K562 (cell line): ENCODE results near the gene FAM107B. TPM values are rescaled to one million over a fixed set of nuclear protein-coding genes. Genes with fewer than 3 reads are reported as not detected.

Experiments
- ATAC-seq: fragments of 200-7000 bp; cut with Tn5 transposase; 3 replicates; pipeline ENCODE4 v1.9.1; 2020; ENCODE audit warnings: moderate library complexity
- BruUV-seq: library from RNA; stranded (reverse); fragments of 400-500 nt; replicated peaks from 2 replicates; lab custom pipeline; 2021; lab: Mats Ljungman, UMichigan
- CTCF ChIA-PET: fragments of 300-600 bp; formaldehyde crosslinking; extraction: SDS; loops from one replicate; lab custom pipeline; 2021; ENCODE audit warnings: low intra/inter-chr PET ratio; lab: Yijun Ruan, JAX
- POLR2A ChIA-PET: fragments of 300-600, 350-650 bp; sonication (Branson Sonifier 250); formaldehyde crosslinking; extraction: SDS; loops from one replicate; lab custom pipeline; 2021; ENCODE audit warnings: antibody characterized with exemption, inconsistent platforms; lab: Yijun Ruan, JAX
- DNase-seq, 4 experiments: peaks; one replicate each; pipeline versions ENCODE4 v3.0.0 to v3.0.0-alpha.2; 2011 to 2018; ENCODE audit warnings: low spot score in 3 of 4, mixed read lengths in 3 of 4; ENCODE audit errors: extremely low read depth in 1 of 4
- FAIRE-seq: peaks from 2 replicates; lab custom pipeline; 2011; peaks lifted over from hg19 to GRCh38; lab: Jason Lieb, UNC
- H2AFZ ChIP-seq: 2 replicates; pipeline ENCODE4 v1.6.0; 2011; ENCODE audit warnings: low read depth, low read length, control low read depth, inconsistent platforms
- H3K27ac ChIP-seq: fragments of 200-600 bp; 3 replicates; pipeline ENCODE4 v1.8.0; 2011; ENCODE audit warnings: low read depth, mild to moderate bottlenecking, control low read depth, inconsistent platforms, low read length, moderate library complexity, mixed read lengths; ENCODE audit errors: extremely low read depth
- H3K27me3 ChIP-seq, 2 experiments: fragments of 300-600 bp in 1 of 2; 2 replicates in 1 of 2; 3 replicates in 1 of 2; pipeline versions ENCODE4 v1.6.0 to v1.8.0; 2011; ENCODE audit warnings: inconsistent platforms in 2 of 2, low read length in 2 of 2, mild to moderate bottlenecking in 1 of 2, mixed read lengths in 1 of 2, moderate library complexity in 1 of 2; ENCODE audit not compliant: control insufficient read depth in 2 of 2, insufficient read depth in 2 of 2
- H3K36me3 ChIP-seq: fragments of 300-600 bp; 3 replicates; pipeline ENCODE4 v1.8.0; 2011; ENCODE audit warnings: mild to moderate bottlenecking, low read length, inconsistent platforms; ENCODE audit not compliant: control insufficient read depth, insufficient read depth
- H3K4me1 ChIP-seq, 2 experiments: fragments of 200-600 bp in 1 of 2; replicated peaks in 1 of 2; 2 replicates in 1 of 2; 3 replicates in 1 of 2; pipeline versions ENCODE4 v1.5.1 to v1.8.0; 2011; ENCODE audit warnings: inconsistent platforms in 2 of 2, low read length in 2 of 2, mild to moderate bottlenecking in 1 of 2, mixed read lengths in 1 of 2, moderate library complexity in 1 of 2; ENCODE audit not compliant: control insufficient read depth in 2 of 2, insufficient read depth in 2 of 2
- H3K4me2 ChIP-seq: 2 replicates; pipeline ENCODE4 v1.6.1; 2011; ENCODE audit warnings: low read length, control low read depth, inconsistent platforms, mixed read lengths; ENCODE audit not compliant: insufficient read depth
- H3K4me3 ChIP-seq: fragments of 200-600 bp; sonication (generic), shearing (Covaris generic); 2 replicates; pipeline ENCODE4 v1.5.1; 2016; ENCODE audit warnings: control low read depth, inconsistent platforms
- H3K79me2 ChIP-seq: fragments of 200-600 bp; 3 replicates; pipeline ENCODE4 v1.8.0; 2011; ENCODE audit warnings: low read length, inconsistent platforms; ENCODE audit not compliant: control insufficient read depth, insufficient read depth
- H3K9ac ChIP-seq, 2 experiments: 2 replicates each; pipeline versions ENCODE4 v1.6.0 to v1.6.1; 2011; ENCODE audit warnings: low read depth in 2 of 2, low read length in 2 of 2, control low read depth in 1 of 2, inconsistent platforms in 1 of 2, mild to moderate bottlenecking in 1 of 2, mixed read lengths in 1 of 2; ENCODE audit not compliant: insufficient read depth in 1 of 2
- H3K9me1 ChIP-seq: one replicate; pipeline ENCODE4 v1.6.0; 2011; ENCODE audit warnings: inconsistent platforms, mild to moderate bottlenecking, low read length, moderate library complexity; ENCODE audit not compliant: control insufficient read depth, insufficient read depth
- H3K9me3 ChIP-seq: replicated peaks from 2 replicates; pipeline ENCODE4 v1.5.1; 2011; ENCODE audit warnings: low read depth, low read length, inconsistent platforms; ENCODE audit not compliant: control insufficient read depth, insufficient read depth
- H4K20me1 ChIP-seq: replicated peaks from 2 replicates; pipeline ENCODE4 v1.6.1; 2011; ENCODE audit warnings: low read length, inconsistent platforms, mixed read lengths; ENCODE audit not compliant: control insufficient read depth, insufficient read depth
- ARHGAP35 ChIP-seq: fragments of 450-650 bp; IDR thresholded peaks from 2 replicates; pipeline ENCODE4 v1.6.1; 2018; ENCODE audit not compliant: partially characterized antibody
- E2F3 ChIP-seq: fragments of 250-450 bp; sonication (Bioruptor Pico); IDR thresholded peaks from 2 replicates; pipeline ENCODE4 v1.4.0; 2020; ENCODE audit warnings: mild to moderate bottlenecking
- GATAD2B ChIP-seq: fragments of 450-650 bp; IDR thresholded peaks from 2 replicates; pipeline ENCODE4 v1.6.1; 2017; ENCODE audit warnings: mild to moderate bottlenecking, borderline replicate concordance
- MAFF ChIP-seq: IDR thresholded peaks from 2 replicates; pipeline ENCODE4 v1.6.1; 2012; ENCODE audit warnings: low read length, improper control_type of control experiment
- MCM3 ChIP-seq: fragments of 450-650 bp; IDR thresholded peaks from 2 replicates; pipeline ENCODE4 v1.6.1; 2016
- NR1H2 ChIP-seq: sonication (generic); formaldehyde crosslinking; IDR thresholded peaks from 2 replicates; pipeline ENCODE4 v1.4.0; 2020; ENCODE audit warnings: mild to moderate bottlenecking, missing genetic modification reagents
- SMAD1 ChIP-seq: fragments of 150-350 bp; IDR thresholded peaks from 2 replicates; pipeline ENCODE4 v1.6.1; 2014; ENCODE audit warnings: low read length, low read depth; ENCODE audit not compliant: partially characterized antibody
- SRSF9 ChIP-seq: fragments of 200-400 bp; formaldehyde crosslinking; IDR thresholded peaks from 2 replicates; pipeline ENCODE4 v1.6.1; 2017; ENCODE audit warnings: low read depth, low read length, borderline replicate concordance
- ZNF217 ChIP-seq: sonication (generic); formaldehyde crosslinking; IDR thresholded peaks from 2 replicates; pipeline ENCODE4 v1.8.0; 2022; ENCODE audit warnings: mild to moderate bottlenecking, missing genetic modification reagents
- ZNF551 ChIP-seq: fragments of 250-450 bp; sonication (Bioruptor Pico); IDR thresholded peaks from 2 replicates; pipeline ENCODE4 v1.5.0; 2021; ENCODE audit warnings: mild to moderate bottlenecking, moderate library complexity
- whole genome bisulfite sequencing: fragments of 100-300 bp; shearing (Covaris generic); methylation state at CpG from one replicate; pipeline ENCODE4 v1.1.6; 2016; ENCODE audit warnings: low coverage, mixed read lengths; ENCODE audit not compliant: insufficient coverage; ENCODE audit errors: missing lambda C conversion rate; 5-methylcytosine and 5-hydroxymethylcytosine counted together
- in situ Hi-C: fragments of 300-500 bp; cut with MboI; formaldehyde crosslinking; loops from 4 replicates; pipeline ENCODE4 v1.15.0; 2018; ENCODE audit warnings: inconsistent platforms, mixed read lengths
- intact Hi-C: fragments of 100-400 bp; cut with micrococcal nuclease; formaldehyde crosslinking; loops from 2 replicates; pipeline ENCODE4 v1.14.2; 2022
- polyA plus RNA-seq, 8 experiments: library from polyadenylated mRNA; depleted of rRNA in 4 of 8; stranded (reverse) in 5 of 8; unstranded in 3 of 8; fragments of >200 nt; fragmentation: Nextera tagmentation in 2 of 8; fragmentation: Illumina TruSeq in 1 of 8; extraction: Ambion mirVana in 2 of 8; extraction: Trizol in 1 of 8; gene quantifications; 2 replicates each; pipeline versions ENCODE4 v1.2.1 to v1.2.3, GENCODE V29; 2011 to 2014; ENCODE audit warnings: inconsistent platforms in 1 of 8, missing spikeins in 1 of 8
- total RNA-seq, 7 experiments: library from RNA; depleted of rRNA in 6 of 7; stranded (reverse); fragments of >200 nt in 6 of 7; fragmentation: Illumina TruSeq in 2 of 7; extraction: Trizol in 2 of 7; gene quantifications; 2 replicates each; pipeline versions ENCODE4 v1.2.1 to v1.2.3, GENCODE V29; 2011 to 2021; ENCODE audit warnings: low replicate concordance in 1 of 7
- TF ChIP-seq, protein P1 (sequence below): fragments of 250-450 bp; sonication (Bioruptor Pico); IDR thresholded peaks from 2 replicates; pipeline ENCODE4 v1.8.0; 2021; ENCODE audit warnings: borderline replicate concordance, mild to moderate bottlenecking, moderate library complexity; ENCODE audit not compliant: poor library complexity, severe bottlenecking
- TF ChIP-seq, protein P2 (sequence below): fragments of 450-650 bp; IDR thresholded peaks from 2 replicates; pipeline ENCODE4 v1.6.1; 2016; ENCODE audit warnings: low read depth, mild to moderate bottlenecking, moderate library complexity
- TF ChIP-seq, protein P3 (sequence below): fragments of 450-650 bp; formaldehyde crosslinking; IDR thresholded peaks from 2 replicates; pipeline ENCODE4 v1.4.0; 2020; ENCODE audit warnings: mild to moderate bottlenecking, moderate library complexity
- TF ChIP-seq, protein P4 (sequence below), 2 experiments: fragments of 250-450 bp in 1 of 2; fragments of 450-650 bp in 1 of 2; sonication (Bioruptor Pico) in 1 of 2; IDR thresholded peaks; 2 replicates each; pipeline versions ENCODE4 v1.6.1 to v1.8.0; 2016 to 2021; ENCODE audit warnings: mild to moderate bottlenecking in 2 of 2, moderate library complexity in 2 of 2, missing compliant biosample characterization in 1 of 2, missing genetic modification characterization in 1 of 2
- TF ChIP-seq, protein P5 (sequence below): sonication (generic); formaldehyde crosslinking; IDR thresholded peaks from 2 replicates; pipeline ENCODE4 v1.8.0; 2022; ENCODE audit warnings: missing genetic modification reagents, mild to moderate bottlenecking, moderate library complexity, borderline replicate concordance

FAM107B gene
- total and polyA plus RNA-seq, 9 of the 15 experiments (the other 6 are each of a cell fraction or from before 2014, with no cell fraction given): 0.40 to 2.8 (median 1.4) TPM

DNA sequence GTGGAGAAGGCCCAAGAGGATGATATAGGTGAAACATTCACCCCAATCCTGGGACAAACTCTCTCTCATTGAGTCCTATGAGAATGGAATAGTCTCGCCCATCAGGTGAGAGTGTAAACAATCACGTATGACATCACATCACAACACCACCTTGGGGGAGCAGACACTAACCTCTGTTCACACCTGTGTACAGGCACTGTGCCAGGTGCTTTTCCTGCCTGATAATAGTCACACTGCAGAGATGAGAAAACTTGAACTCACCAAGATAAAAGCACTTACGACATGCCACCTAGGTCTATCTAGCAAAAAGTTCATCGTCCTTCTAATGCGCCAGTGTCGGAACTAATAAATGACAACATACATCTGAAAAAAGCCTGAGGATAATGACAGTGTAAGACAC is 187.8 kb downstream of the FAM107B start:
- H3K79me2 ChIP-seq: no peaks in the 10 kb centered on the region
- no TSS peak for BruUV-seq
- FAIRE-seq (no peak), ATAC-seq (no peak), DNase-seq (no peak)
- POLR2A ChIA-PET: no interaction called here
- H3K4me3 ChIP-seq: no peak overlapping the region
- TF ChIP-seq, protein P1, sequence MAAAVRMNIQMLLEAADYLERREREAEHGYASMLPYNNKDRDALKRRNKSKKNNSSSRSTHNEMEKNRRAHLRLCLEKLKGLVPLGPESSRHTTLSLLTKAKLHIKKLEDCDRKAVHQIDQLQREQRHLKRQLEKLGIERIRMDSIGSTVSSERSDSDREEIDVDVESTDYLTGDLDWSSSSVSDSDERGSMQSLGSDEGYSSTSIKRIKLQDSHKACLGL (CRISPR knock-in tag): no peak
- TF ChIP-seq ZNF217 (CRISPR knock-in tag): no peak
- TF ChIP-seq E2F3 (CRISPR knock-in tag): no peak
- TF ChIP-seq, protein P2, sequence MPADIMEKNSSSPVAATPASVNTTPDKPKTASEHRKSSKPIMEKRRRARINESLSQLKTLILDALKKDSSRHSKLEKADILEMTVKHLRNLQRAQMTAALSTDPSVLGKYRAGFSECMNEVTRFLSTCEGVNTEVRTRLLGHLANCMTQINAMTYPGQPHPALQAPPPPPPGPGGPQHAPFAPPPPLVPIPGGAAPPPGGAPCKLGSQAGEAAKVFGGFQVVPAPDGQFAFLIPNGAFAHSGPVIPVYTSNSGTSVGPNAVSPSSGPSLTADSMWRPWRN: no peak
- TF ChIP-seq NR1H2: no peak
- TF ChIP-seq, protein P3, sequence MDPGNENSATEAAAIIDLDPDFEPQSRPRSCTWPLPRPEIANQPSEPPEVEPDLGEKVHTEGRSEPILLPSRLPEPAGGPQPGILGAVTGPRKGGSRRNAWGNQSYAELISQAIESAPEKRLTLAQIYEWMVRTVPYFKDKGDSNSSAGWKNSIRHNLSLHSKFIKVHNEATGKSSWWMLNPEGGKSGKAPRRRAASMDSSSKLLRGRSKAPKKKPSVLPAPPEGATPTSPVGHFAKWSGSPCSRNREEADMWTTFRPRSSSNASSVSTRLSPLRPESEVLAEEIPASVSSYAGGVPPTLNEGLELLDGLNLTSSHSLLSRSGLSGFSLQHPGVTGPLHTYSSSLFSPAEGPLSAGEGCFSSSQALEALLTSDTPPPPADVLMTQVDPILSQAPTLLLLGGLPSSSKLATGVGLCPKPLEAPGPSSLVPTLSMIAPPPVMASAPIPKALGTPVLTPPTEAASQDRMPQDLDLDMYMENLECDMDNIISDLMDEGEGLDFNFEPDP (CRISPR knock-in tag): no peak
- no peak for TF ChIP-seq SRSF9
- TF ChIP-seq MAFF: no peak
- TF ChIP-seq GATAD2B: no peak
- TF ChIP-seq MCM3: no peak
- no peak for TF ChIP-seq ARHGAP35
- no peak for TF ChIP-seq SMAD1
- TF ChIP-seq, protein P4, sequence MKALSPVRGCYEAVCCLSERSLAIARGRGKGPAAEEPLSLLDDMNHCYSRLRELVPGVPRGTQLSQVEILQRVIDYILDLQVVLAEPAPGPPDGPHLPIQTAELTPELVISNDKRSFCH (CRISPR knock-in tag; IDR thresholded peaks at IDR 0.05): no peak
- TF ChIP-seq, protein P4 (tag; IDR thresholded peaks at IDR 0.05): no peak
- TF ChIP-seq, protein P5, sequence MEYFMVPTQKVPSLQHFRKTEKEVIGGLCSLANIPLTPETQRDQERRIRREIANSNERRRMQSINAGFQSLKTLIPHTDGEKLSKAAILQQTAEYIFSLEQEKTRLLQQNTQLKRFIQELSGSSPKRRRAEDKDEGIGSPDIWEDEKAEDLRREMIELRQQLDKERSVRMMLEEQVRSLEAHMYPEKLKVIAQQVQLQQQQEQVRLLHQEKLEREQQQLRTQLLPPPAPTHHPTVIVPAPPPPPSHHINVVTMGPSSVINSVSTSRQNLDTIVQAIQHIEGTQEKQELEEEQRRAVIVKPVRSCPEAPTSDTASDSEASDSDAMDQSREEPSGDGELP: no peak
- TF ChIP-seq ZNF551 (CRISPR knock-in tag): no peak
- intact Hi-C loops: no loop called here
- H3K4me1 ChIP-seq: no peaks in the 10 kb centered on the region
- H3K36me3 ChIP-seq: no peaks in the 10 kb centered on the region
- no peak overlapping the region for H3K4me2 ChIP-seq
- no peaks in the 10 kb centered on the region for H3K9me1 ChIP-seq
- no peak overlapping the region for H2AFZ ChIP-seq
- WGBS: 33% methylated on average over 6 of the region's 6 CpGs
- H3K9me3 ChIP-seq: no peaks in the 10 kb centered on the region
- H3K27me3 ChIP-seq: peaks cover 11 to 28% of the 10 kb centered on the region in 2 experiments
- CTCF ChIA-PET: no interaction called here
- no peak overlapping the region for H3K9ac ChIP-seq
- no peaks in the 10 kb centered on the region for H4K20me1 ChIP-seq
- no peak overlapping the region for H3K27ac ChIP-seq
- in situ Hi-C loops: no loop called here
